GM18499 (cell line): ENCODE data around the gene SKOR1.

Experiments used
- ATAC-seq: cut with Tn5 transposase; IDR thresholded peaks from one replicate; pipeline ENCODE4 v1.9.1; 2021; ENCODE audit warnings: moderate number of reproducible peaks; ENCODE audit not compliant: insufficient read depth, unreplicated experiment

Gene SKOR1

DNA sequence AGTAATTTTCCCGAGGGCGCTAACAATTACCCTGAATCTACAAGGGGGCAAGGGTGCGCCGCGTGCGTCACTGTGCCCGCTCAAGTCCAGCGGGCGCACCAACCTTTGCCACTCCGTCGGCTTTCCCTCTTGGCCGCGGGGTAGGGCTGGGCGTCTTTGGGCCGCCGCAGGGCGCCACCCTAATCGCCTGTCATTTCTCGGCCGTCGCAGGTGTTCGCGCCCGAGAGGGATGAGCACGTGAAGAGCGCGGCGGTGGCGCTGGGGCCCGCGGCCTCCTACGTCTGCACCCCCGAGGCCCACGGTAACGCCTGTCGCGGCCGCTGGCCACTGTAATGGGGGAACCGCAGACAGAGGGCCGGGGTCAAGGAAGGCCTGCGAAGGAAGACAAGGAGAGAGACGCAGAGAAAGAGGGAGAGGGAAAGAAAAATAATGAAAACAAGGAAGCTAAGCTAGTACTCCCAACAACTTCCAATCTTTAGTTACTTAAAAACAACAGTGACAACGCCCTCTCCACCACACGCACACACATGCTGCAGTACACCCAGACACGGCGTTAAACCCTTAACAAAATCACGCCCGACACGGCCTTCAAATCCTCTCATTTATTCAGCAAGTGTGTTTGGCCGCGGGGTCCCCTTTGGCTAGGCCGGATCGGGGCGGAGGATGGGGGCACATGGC, 3.8 kb downstream of the SKOR1 start:
- ATAC-seq, result no peak

DNA sequence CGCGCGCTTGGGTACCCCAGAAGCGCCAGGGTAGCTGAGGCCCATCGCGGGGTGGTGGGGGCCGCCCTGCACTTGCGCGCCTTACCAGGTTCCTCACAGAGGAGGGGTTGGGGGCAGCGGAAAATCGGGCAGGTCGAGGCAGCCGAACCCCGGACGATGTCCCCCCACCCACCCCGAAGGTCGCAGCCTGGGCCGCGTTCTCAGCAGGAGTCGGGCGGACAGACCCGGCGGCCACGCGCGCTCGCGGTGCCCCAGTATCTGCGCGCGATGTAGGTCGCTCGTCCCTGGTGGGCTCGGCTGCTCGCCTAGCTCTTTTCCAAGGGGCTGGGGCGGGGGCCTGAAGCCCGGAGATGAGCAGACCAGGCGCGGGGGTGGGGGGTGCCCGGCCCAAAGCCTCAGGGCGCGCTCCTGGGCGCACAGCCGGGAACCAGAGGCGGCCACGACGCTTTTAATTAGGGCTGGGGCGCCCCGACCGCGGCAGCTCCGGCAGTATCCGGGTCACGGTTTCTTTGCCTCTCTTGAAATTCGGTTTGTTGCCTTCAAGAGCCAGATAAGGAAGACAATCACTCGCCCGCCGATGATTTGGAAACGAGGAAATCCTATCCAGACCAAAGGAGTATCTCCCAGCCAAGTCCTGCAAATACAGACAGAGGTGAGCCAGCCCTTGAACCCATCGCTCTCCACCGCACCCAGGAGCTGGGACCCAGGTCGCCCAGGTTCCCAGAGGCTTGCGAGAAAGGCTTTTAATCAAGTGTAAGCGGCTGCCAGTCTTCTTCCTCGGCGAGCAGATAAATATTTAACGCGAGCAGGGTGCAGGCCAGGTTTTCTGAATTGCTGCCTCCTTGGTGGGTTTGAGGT, 4.6 kb downstream of the SKOR1 start:
- no peak for ATAC-seq

DNA sequence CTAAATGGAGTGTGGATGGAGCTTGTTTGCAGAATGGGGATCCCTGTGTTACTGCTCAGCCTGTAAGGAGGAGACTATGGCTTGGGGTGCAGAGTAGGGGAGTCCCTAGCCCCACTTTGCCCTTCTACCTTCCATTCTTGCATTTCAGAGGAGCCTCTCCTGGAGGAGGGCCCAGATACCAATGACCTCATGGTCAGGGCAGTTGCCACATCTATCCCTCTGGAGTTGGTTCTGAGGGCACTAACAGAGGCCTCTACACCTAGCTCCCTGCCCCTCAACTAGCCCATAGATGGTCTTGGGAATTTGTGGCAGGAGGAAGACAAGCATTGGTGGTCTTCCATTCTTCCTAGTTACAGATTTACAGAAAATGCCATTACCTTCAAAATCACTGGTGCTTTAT, 6.1 kb downstream of the SKOR1 start:
- no peak for ATAC-seq

DNA sequence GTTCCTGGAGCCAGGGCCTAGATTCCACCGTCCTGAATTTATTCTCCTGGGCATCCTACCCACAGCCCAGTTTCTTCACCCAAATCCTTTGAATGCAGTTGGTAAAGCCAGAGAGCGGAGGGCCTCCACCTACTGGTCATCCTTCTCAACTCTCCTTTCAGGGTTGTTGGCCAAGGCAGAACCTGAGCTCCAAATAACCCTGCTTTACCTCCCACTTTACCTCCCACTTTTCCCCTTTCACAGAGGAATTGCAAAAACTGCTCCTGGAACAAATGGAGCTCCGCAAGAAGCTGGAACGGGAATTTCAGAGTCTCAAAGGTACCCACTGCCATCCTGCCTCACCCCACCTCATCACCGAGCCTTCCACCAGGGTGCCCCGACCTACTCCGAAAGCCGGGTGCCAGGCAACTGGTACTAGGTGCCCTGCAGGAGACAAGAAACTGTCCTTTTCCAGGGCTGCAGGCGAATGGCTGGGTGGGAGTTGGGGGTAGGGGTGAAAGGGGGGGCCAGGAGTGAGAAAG, 6.8 kb downstream of the SKOR1 start:
- no peak for ATAC-seq

DNA sequence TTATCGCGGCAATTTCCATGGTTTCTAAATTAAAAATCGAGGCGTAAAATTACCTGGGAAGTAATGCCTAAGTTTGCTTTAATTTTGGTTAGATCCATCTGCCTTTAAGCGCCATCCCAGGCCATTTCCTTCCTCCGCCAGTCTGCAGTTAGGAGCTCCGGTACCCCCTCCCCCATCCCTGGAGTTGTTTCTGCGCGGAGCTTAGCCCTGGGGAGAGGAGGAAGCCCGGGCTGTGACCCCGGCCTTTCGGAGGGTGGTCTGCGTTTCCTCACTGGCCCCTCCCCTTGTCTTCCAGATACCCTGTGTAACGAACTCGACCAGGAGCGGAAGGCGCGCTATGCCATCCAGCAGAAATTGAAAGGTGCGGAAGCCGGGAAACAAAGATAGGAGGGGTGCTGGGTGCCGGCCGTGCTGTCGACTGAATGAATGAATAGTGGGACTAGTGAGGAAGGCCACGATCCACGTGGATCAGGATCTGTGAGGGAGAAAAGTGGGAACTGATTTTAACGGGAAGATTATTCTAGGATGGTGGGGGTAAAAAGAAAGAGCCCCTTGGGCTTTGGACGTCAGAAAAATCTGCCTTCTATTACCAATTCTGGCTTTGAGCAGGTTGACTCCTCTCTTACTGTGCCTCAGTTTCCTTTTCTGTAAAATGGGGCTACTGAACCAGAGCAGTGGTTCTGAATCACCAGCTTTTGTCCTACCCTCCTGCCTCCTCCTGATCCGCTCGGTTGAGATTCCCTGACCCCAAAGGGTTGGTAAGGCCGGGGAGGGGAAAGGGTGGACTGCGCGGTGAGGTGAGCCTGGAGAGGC, 7.8 kb downstream of the SKOR1 start:
- ATAC-seq, result no peak

DNA sequence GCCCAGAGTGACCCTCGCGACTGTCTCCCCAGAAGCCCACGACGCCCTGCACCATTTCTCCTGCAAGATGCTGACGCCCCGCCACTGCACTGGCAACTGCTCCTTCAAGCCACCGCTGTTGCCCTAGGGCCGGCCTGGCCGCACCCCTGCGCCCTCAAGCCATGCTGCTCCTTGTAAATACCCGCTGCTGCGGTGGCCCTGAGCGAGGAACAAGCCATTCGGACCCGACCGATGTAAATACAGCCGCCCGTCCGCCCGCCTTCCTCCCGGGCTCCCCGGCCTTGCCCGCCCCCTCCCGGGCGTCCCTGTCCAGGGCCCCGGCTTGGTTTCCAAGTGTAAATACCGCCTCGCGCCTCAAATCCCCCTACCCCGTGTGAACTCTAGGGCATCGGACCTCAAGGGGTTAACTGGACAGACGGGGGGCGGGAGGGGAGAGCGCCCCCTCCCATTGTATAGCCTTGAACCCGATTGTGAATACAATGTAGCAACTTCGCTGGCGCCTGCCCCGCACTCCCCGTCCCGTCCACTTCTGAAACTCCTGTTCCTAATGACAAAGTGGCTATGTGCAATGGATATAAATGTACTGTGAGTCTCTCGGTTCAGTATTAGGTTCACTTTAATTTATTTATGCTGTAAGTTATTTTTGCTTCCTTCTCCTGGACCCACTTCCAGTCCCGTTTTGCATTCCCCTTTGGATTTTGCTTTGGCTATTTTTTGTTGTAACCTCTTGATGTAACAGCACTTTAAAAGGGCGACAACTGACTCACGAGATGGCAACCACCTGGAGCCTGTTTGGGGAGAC, 8.6 kb downstream of the SKOR1 start:
- no peak for ATAC-seq

DNA sequence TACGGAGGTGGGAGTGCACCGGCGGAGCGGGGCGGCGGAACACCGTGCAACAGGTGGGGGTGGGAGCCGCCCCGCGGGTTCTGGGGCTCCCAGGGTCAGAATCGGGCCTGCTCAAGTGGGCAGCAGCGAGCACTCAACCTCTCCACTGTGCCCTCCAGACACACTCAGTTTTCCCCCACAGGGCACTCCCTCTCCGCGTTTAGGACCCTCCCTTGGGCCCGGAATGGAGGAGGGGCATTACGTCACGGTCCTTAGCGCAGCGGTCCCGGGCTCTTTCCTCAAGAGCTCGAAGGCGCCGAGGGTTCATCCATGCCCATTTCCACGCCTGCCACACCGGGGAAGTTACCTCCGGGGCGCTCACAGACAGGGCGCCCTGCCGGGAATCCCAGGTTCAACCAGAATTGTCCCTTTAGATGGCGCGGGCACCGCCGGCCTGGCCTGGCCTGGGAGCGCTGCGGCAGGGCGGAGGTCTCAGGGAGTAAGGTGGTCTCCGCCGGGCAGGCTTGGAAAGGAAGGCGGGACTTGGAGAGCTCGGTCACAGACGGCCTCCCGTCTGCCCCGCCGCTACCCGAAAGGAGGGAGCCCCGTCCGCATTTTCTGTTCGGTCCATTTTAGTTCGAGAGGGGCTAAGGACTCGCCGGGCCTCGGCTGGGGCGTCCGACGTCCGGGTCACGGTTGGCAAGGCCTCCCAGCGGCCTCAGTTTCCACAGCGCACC, 9.4 kb downstream of the SKOR1 start:
- no peak for ATAC-seq

DNA sequence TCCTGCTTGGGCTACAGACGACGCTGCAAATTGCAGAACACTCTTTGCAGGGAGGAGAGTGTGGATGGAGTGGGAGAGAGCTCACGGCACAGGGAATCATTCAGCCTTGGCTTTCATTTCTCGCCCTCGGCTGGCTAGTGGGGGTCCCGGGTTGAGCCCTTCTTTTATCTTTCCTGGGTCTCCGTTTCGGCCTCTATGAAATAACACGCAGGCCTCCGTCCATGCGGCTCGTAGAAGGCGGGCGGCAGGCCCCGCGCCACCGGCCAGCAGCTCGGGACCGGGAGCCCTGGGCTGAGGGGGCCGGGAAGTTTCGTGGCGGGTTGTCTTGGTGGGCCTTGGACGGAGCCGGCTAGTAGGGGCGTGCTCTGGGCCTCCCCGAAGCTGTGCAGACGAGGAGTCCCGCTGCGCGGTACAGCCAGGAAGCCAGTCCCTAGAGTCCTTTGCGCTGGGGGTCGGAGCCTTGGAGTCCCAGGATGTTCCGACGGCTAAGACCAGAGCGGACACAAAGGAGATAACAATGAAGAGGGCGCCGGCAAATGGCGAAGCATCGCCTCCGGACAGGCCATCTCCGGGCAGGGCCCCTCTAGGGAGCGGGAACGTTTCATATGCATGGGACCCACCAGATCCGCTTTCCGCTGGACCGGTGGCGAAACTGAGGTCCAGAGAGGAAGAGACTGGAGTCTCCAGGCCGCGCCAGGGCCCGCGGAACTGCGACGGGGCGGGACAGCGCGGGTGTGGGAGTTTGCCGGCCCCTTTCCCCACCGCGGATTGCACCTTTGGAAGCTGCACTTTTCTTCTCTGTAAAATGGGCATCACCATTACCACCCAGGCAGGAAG, 10.2 kb downstream of the SKOR1 start:
- no peak for ATAC-seq

DNA sequence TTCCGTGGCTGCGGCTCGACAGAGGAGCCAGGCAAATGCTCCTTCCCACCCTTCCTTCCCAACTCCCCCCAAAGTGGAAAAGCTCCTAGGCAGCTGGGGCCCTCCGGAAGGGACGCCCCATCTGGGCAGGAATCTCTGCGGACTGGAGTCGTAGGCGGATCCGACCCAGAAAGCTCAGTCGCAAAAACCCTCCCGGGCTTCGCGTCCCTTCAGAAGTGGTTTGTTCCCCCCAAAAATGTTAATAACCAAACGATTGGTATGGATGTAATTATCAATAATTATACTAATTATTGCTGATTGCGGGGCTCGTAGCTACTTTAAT, 10.8 kb downstream of the SKOR1 start:
- no peak for ATAC-seq

DNA sequence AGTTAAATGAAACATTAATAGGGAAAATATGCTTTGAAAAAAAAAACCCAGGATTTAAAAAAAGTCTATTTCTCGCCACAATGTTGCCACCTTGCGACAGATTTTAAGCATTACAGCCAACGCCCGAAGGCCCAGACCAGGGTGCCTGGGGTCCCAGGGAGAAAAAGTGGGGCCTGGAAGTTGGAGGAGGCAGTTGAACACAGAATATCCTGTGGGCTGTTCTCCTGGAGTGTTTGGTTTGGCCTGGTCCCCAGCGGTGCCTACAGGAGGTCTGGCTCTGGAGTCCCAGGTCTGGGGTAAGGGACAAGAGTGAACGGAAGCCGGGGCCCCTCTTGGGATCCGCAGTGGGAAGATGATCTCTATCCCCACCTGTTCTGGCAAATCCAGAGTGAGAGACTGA, 11.2 kb downstream of the SKOR1 start:
- ATAC-seq, result no peak

DNA sequence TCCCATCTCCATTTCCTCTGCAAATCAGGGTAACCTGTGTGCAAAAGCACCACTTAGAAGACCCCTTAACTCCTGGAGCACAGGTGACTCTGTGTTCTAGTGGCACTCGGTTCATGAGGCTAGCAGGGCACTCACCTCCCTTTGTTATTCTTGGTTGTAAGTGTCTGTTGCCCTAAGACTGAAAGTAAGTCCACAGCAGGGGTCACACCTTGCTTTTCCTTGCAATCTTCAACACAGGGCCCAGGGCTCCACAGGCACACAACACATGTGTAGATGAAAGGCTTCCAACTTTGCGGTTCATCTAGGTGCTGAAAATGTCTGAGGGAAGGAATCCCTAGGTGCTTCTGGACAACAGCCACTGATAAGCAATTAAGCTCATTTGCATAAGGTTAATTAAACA, 11.6 kb downstream of the SKOR1 start:
- no peak for ATAC-seq

DNA sequence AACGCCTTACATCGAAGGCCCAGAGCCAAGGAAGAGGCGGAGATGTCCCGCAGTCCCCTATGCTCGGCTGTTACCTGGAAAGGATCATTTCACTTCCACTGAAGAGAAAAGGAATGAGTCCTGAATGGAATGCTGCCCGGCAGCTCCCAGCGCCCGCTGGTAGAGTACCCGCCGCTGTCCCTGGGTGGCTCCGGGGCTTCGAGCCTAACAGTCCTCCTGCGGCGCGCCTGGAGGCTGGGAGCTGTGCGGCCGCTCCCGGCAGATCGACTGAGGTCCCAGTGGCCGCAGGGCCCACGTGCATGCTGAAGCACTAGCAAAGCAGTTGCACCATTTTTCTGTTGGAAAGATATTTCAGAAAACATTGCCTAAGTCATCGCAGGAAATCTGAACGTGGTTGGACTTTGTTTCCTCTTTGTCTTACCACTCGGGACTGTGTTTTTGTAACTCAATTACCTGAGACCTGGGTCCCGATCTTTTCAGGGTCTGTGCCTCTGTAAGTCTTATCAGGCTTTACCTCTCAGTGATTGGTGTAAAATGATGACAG, 13.6 kb downstream of the SKOR1 start:
- ATAC-seq, result no peak

DNA sequence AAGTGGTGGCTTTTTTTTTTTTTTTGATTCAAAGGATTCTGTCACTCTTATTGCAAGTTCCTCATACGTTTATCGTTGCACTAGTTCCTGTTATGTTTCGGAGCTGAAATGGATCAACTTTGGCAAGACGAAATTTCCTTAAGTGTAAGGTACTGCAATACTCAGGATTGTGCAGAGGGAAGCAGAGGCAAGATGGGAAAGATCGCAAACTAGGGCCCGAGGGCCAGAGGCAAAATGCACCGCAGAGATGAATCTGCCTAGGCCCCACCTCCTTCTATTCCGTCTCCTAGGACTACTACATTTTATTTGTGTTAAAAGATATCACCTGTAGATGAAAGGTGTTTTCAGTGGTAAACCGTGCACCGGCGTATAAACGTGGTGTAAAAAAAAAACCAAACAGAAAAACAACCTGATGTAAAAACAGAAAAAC, 14.2 kb downstream of the SKOR1 start:
- ATAC-seq, result peak; percentile 1

DNA sequence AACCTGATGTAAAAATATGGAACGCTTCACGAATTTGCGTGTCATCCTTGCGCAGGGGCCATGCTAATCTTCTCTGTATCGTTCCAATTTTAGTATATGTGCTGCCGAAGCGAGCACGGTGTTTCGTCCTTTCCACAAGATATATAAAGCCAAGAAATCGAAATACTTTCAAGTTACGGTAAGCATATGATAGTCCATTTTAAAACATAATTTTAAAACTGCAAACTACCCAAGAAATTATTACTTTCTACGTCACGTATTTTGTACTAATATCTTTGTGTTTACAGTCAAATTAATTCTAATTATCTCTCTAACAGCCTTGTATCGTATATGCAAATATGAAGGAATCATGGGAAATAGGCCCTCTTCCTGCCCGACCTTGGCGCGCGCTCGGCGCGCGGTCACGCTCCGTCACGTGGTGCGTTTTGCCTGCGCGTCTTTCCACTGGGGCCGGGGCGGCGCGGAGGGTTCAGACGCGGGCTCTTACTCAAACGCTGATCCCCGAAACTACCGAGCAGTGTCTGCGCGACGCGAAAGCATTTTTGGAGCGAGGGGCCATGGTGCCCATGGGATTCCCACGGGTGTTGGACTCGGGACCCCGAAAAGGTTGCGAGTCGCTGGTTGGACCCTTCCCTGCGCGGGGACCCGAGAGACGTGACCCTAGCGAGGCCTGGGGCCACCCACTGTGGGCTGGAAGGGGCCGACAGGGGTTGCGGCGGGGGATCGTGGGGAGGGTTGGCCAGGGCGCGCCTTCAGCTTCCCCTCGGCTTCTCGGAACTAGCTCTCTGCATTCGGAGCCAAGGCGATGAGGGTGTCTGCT, 14.8 kb downstream of the SKOR1 start, which contains the start of gene RNU6-1:
Gene RNU6-1, minus strand, starts transcription at position 117 of the 820 bp plus-strand sequence.
- peak; percentile 67 for ATAC-seq

DNA sequence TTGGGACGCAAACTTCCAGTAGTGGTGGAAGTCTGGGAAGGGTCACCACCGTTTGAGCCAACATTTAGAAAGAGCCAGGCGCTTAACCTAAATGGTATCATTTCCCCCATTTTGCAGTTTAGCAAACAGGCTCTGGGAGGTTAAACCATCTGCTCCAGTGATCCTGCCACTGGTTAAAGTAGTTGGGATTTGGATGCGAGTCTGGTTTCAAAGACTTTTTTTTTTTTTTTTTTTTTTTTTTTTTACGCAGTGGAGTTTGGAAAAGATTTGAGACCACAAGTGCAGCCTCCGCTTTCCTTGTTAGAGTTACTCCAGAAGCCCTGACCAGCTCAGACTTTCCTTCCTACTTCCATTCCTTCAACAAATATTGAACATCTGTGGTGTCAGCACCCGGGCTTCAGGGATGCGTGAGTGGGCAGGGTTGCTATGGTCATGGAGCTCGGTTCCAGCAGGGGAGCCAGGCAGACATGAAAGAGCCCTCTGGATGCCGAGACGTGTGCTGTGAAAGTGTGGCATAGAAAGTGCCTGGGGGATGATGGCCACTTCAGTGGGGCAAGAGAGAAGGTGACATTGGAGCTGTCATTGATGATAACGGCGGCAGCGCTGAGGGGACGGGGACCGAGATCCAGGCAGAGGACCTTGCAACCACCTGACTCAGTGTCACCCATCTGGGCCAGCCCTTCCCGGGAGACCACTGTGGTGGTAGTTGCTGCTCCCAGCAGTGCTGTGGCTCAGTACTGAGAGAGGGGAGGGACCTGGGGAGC, 15.6 kb downstream of the SKOR1 start:
- ATAC-seq, result no peak

DNA sequence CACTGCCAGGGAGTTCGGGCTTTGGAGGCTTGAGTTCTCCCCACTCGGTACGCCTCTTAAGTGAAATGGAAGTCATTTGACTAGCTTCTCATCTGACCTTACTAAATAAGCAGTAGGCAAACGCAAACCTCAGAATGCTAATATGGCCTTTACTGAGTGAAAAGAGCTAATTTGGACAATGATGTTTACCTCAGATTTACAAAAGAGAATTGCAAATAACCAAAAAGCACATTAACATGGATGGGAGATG, 16.1 kb downstream of the SKOR1 start:
- ATAC-seq, result no peak

DNA sequence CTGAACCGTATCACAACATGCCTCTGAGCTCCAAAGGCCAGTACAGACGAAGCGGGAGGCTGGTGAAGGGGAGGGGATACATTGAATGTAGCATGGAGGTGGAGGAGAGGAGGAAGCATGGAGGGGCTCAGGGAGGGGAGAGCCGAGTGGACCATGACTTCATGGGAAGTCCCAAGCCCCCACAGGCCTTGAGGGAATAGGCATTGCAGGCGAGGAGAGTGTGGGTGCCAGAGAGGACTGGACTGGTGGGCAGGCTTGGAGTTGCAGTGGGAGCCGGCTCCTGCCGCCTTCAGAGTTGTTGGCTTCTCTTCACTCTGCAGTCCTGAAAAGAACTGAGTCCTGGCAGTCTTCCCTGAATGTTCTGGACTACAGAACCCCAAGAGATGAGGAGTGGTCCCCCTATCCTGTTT, 17.8 kb downstream of the SKOR1 start:
- no peak for ATAC-seq
